ENCODE data around the gene IBTK. TPM values are rescaled to one million over a fixed set of nuclear protein-coding genes. Genes with fewer than 3 reads are reported as not detected.
"Not testable (repeated sequence)": the region's sequence is repeated elsewhere in the genome, so short reads cannot be mapped to it uniquely, and the experiment has no call there.

IBTK gene
- polyA plus RNA-seq, 1 donor (not counting 4 experiments of a cell fraction or from before 2014, with no cell fraction given) = 27.0 TPM

GRCh38 chr6:82204020-82204419 is 43.5 kb downstream of the IBTK start:
- Histone ChIP-seq H3K4me1 (ENCODE audit: control insufficient read depth, extremely low read depth, insufficient read depth, low read length) (no peaks in the 10 kb centered on the region), H3K9me1 (ENCODE audit: control insufficient read depth, extremely low read depth, insufficient read depth, low read length) (no peaks in the 10 kb centered on the region), H3K27ac (ENCODE audit: control insufficient read depth, insufficient read depth, low read length) (no peak overlapping the region), H3K79me2 (ENCODE audit: control insufficient read depth, insufficient read depth, low read length) (no peaks in the 10 kb centered on the region), H3K36me3 (ENCODE audit: control insufficient read depth in 2 of 2, extremely low read depth in 1 of 2, insufficient read depth in 2 of 2, low read length in 2 of 2) (peaks cover 8 to 13% of the 10 kb centered on the region in 2 experiments), H4K20me1 (ENCODE audit: control insufficient read depth, extremely low read depth, insufficient read depth, low read length) (no peaks in the 10 kb centered on the region), H3K4me2 (ENCODE audit: control insufficient read depth, extremely low read depth, insufficient read depth, low read depth, low read length) (no peak overlapping the region), H2AFZ (ENCODE audit: control insufficient read depth, low read length) (no peak overlapping the region), H3K27me3 (ENCODE audit: control insufficient read depth, extremely low read depth, insufficient read depth, low read length) (no peaks in the 10 kb centered on the region), H3K9ac (ENCODE audit: control insufficient read depth, extremely low read depth, insufficient read depth, low read length) (no peak overlapping the region), H3K9me3 (ENCODE audit: control insufficient read depth, low read depth, low read length) (no peaks in the 10 kb centered on the region), H3K4me3 (ENCODE audit: control insufficient read depth in 2 of 3, extremely low read depth in 1 of 3, insufficient read depth in 2 of 3, low read depth in 1 of 3, low read length in 3 of 3) (no peak overlapping the region)
- DNase-seq (ENCODE audit: low read depth, low spot score) = no peak
- FAIRE-seq = no peak
- dilution Hi-C loops (cut with MboI; ENCODE audit: extremely low pct_ligation_motif_present, low sequenced_read_pairs) = no loop called here
- TF ChIP-seq EZH2 (IDR thresholded peaks at IDR 0.05; ENCODE audit: low read length) = no peak
- TF ChIP-seq, protein P1, sequence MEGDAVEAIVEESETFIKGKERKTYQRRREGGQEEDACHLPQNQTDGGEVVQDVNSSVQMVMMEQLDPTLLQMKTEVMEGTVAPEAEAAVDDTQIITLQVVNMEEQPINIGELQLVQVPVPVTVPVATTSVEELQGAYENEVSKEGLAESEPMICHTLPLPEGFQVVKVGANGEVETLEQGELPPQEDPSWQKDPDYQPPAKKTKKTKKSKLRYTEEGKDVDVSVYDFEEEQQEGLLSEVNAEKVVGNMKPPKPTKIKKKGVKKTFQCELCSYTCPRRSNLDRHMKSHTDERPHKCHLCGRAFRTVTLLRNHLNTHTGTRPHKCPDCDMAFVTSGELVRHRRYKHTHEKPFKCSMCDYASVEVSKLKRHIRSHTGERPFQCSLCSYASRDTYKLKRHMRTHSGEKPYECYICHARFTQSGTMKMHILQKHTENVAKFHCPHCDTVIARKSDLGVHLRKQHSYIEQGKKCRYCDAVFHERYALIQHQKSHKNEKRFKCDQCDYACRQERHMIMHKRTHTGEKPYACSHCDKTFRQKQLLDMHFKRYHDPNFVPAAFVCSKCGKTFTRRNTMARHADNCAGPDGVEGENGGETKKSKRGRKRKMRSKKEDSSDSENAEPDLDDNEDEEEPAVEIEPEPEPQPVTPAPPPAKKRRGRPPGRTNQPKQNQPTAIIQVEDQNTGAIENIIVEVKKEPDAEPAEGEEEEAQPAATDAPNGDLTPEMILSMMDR (optimal IDR thresholded peaks at IDR 0.05 in 1 of 3, IDR thresholded peaks at IDR 0.05 in 1 of 3, conservative IDR thresholded peaks at IDR 0.05 in 1 of 3; ENCODE audit: extremely low read depth in 1 of 3, insufficient read depth in 2 of 3, low read length in 3 of 3) = no peak

GRCh38 chr6:82197784-82198183 is 49.8 kb downstream of the IBTK start:
- Histone ChIP-seq H3K79me2 (ENCODE audit: control insufficient read depth, insufficient read depth, low read length) (no peaks in the 10 kb centered on the region), H2AFZ (ENCODE audit: control insufficient read depth, low read length) (no peak overlapping the region), H3K27me3 (ENCODE audit: control insufficient read depth, extremely low read depth, insufficient read depth, low read length) (no peaks in the 10 kb centered on the region), H3K27ac (ENCODE audit: control insufficient read depth, insufficient read depth, low read length) (no peak overlapping the region), H3K4me2 (ENCODE audit: control insufficient read depth, extremely low read depth, insufficient read depth, low read depth, low read length) (no peak overlapping the region), H3K36me3 (ENCODE audit: control insufficient read depth in 2 of 2, extremely low read depth in 1 of 2, insufficient read depth in 2 of 2, low read length in 2 of 2) (peaks cover 11 to 18% of the 10 kb centered on the region in 2 experiments), H3K4me1 (ENCODE audit: control insufficient read depth, extremely low read depth, insufficient read depth, low read length) (no peaks in the 10 kb centered on the region), H4K20me1 (ENCODE audit: control insufficient read depth, extremely low read depth, insufficient read depth, low read length) (no peaks in the 10 kb centered on the region), H3K9me3 (ENCODE audit: control insufficient read depth, low read depth, low read length) (no peaks in the 10 kb centered on the region), H3K4me3 (ENCODE audit: control insufficient read depth in 2 of 3, extremely low read depth in 1 of 3, insufficient read depth in 2 of 3, low read depth in 1 of 3, low read length in 3 of 3) (no peak overlapping the region), H3K9me1 (ENCODE audit: control insufficient read depth, extremely low read depth, insufficient read depth, low read length) (no peaks in the 10 kb centered on the region), H3K9ac (ENCODE audit: control insufficient read depth, extremely low read depth, insufficient read depth, low read length) (no peak overlapping the region)
- dilution Hi-C loops (cut with MboI; ENCODE audit: extremely low pct_ligation_motif_present, low sequenced_read_pairs) = no loop called here
- no peak for TF ChIP-seq EZH2 (IDR thresholded peaks at IDR 0.05; ENCODE audit: low read length)
- TF ChIP-seq, protein P1 (optimal IDR thresholded peaks at IDR 0.05 in 1 of 3, IDR thresholded peaks at IDR 0.05 in 1 of 3, conservative IDR thresholded peaks at IDR 0.05 in 1 of 3; ENCODE audit: extremely low read depth in 1 of 3, insufficient read depth in 2 of 3, low read length in 3 of 3) = no peak
- FAIRE-seq = no peak
- DNase-seq (ENCODE audit: low read depth, low spot score) = no peak

DNA sequence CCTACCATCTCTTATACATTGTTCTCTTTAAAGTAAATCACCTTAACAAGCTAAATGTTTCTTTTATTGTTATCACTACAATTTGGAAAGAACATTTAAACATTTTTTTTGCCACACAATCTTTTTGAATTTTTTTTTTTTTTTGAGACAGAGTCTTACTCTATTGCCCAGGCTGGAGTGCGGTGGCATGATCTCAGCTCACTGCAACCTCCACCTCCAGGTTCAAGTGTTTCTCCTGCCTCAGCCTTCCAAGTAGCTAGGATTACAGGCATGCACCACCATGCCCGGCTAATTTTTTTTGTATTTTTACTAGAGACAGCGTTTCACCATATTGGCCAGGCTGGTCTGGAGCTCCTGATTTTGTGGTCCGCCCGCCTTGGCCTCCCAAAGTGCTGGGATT is 50.3 kb downstream of the IBTK start:
- H3K9ac ChIP-seq (ENCODE audit: control insufficient read depth, extremely low read depth, insufficient read depth, low read length); H3K9me3 ChIP-seq (ENCODE audit: control insufficient read depth, low read depth, low read length); H3K79me2 ChIP-seq (ENCODE audit: control insufficient read depth, insufficient read depth, low read length); H3K27ac ChIP-seq (ENCODE audit: control insufficient read depth, insufficient read depth, low read length); dilution Hi-C loops (cut with MboI; ENCODE audit: extremely low pct_ligation_motif_present, low sequenced_read_pairs); H3K4me3 ChIP-seq (ENCODE audit: control insufficient read depth in 2 of 3, extremely low read depth in 1 of 3, insufficient read depth in 2 of 3, low read depth in 1 of 3, low read length in 3 of 3); H3K27me3 ChIP-seq (ENCODE audit: control insufficient read depth, extremely low read depth, insufficient read depth, low read length); H3K4me1 ChIP-seq (ENCODE audit: control insufficient read depth, extremely low read depth, insufficient read depth, low read length); H3K4me2 ChIP-seq (ENCODE audit: control insufficient read depth, extremely low read depth, insufficient read depth, low read depth, low read length); DNase-seq (ENCODE audit: low read depth, low spot score); H3K9me1 ChIP-seq (ENCODE audit: control insufficient read depth, extremely low read depth, insufficient read depth, low read length); H2AFZ ChIP-seq (ENCODE audit: control insufficient read depth, low read length); H4K20me1 ChIP-seq (ENCODE audit: control insufficient read depth, extremely low read depth, insufficient read depth, low read length); FAIRE-seq: not testable (repeated sequence)
- peaks cover 7 to 16% of the 10 kb centered on the region in 2 experiments for H3K36me3 ChIP-seq (ENCODE audit: control insufficient read depth in 2 of 2, extremely low read depth in 1 of 2, insufficient read depth in 2 of 2, low read length in 2 of 2)
